Glomerular endothelial cell (primary cell): ENCODE results near the gene PGM5. TPM values are rescaled to one million over a fixed set of nuclear protein-coding genes. Genes with fewer than 3 reads are reported as not detected.

Experiments
- DNase-seq: peaks from one replicate; pipeline ENCODE4 v3.0.0-alpha.2; 2011; ENCODE audit warnings: low read depth, low spot score; ENCODE audit errors: extremely low read depth
- total RNA-seq: library from RNA; depleted of rRNA; stranded (reverse); fragments of >200 nt; gene quantifications from 2 replicates; pipeline ENCODE4 v1.2.3, GENCODE V29; 2015

Gene PGM5
- total RNA-seq, 1 donor from 2014 or later = 1.4 TPM

DNA sequence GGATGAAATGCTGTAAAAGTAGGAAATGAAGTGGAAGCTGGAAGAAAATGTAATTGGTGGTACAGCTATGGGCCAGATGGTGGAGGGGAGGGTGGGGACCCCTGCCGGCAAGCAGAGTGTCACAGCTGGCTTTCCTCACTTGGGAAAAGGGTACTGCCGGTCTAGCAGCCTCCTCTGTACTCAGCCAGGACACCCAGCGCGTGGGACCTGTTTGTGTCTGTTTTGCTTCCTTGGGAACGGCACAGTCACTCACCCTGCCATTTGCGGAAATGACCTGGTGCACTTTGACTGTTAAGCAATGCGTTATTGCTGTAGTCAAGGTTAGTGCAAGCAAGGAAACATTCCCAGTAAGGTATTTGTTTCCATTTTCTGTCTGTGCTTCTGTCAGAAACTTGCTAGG lies 174.2 kb downstream of the PGM5 start:
- DNase-seq = no peak

DNA sequence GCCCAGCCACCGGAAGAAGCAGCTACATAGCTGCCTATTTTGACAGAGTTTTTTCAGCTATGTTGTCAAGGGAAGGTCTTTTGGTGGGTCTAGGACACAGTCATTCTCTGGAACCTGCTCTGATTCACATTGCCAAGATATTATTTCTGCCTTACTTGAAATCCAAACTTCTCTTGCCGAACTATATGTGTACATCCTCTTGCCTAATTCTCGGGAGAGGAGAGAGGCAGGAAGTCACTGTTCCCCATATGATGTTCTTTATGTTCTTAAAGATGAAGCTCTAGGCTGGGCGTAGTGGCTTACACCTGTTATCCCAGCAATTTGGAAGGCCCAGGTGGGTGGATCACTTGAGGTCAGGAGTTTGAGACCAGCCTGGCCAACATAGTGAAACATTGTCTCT lies 175.7 kb downstream of the PGM5 start:
- DNase-seq = no peak

DNA sequence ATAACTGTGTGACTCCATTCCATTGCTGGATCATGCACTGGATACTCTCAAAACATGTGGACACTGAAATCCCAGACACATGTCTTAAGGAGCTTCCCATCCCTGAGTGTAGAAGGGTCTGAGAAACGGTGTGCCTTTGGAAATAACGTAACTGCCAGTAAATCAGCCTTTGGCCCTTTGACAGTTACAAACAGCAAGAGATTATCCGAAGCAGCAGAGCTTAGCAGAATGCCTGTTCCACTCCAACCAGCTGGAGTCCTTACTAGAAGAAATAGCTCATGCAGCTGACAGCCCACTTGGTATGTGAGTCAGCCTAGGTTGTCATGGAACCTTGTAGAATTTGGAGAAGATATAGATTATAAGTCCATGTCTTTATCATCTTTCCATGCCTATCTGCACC lies 177.3 kb downstream of the PGM5 start:
- no peak for DNase-seq

DNA sequence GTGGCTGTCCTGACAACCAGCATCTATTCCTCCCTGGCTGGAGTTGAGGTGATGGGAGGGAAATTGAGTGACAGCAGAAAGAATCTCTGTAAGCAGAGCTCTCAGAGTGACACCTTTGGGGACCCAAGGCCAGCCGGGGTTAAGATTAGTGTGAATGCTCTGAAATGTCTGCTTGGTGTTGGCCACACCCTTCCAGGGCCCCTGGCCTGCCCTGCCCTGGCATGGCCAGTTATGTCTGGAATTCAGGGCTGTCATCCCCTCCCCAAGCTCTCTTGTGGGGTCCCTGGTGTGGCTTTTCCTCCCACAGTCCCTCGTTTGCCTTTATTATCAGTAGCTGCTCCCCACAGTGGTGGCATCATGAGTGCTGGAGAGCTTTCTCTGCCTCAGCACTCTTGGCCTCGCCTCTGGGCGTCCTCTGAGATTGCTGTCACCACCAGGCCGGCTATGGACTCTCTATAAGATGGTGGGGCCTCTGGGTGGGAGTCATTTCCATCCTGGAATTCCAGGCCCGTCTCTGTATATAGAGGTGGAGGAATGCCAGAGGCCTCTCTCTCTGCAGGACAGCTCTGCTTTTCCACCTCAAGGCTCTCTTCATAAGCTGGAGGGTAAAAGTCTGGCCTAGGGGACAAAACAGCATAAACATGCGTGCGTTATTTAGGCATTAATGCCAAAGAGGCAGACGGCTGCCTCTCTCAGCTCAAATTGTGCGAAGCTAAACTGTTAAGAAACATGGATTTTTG lies 180.6 kb downstream of the PGM5 start:
- DNase-seq = no peak

DNA sequence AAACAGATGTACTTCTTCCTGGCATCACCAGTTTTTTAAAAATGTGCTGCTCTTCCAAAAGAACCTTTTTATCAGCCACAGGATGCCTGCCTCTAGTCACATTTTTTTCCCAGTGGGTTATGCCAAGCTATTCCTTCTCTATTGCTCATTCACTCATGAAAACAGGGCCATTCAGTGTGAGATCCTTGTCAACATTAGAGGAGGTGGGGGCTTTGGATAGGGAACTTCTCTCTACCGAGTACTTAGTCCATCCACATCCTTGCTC lies 181.1 kb downstream of the PGM5 start:
- no peak for DNase-seq

DNA sequence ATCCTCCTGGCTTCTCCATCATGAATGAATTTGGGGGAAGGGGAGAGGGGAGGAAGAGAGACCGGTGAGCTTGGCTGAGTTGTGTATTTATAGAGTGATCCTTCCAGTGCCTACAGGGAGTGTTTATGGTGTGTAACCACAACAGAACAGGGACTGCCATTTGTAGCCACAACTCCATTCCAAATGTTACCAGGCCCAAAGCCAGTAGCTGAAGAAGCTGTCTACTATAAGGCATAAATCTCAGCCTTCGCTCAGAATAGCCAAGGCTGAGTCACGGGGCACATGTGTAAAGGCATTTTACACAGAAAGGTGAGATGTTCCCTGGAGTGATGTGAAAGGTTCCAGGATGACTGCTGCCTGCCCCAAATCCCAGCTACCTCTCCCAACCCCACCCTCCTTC lies 181.8 kb downstream of the PGM5 start:
- DNase-seq = no peak

DNA sequence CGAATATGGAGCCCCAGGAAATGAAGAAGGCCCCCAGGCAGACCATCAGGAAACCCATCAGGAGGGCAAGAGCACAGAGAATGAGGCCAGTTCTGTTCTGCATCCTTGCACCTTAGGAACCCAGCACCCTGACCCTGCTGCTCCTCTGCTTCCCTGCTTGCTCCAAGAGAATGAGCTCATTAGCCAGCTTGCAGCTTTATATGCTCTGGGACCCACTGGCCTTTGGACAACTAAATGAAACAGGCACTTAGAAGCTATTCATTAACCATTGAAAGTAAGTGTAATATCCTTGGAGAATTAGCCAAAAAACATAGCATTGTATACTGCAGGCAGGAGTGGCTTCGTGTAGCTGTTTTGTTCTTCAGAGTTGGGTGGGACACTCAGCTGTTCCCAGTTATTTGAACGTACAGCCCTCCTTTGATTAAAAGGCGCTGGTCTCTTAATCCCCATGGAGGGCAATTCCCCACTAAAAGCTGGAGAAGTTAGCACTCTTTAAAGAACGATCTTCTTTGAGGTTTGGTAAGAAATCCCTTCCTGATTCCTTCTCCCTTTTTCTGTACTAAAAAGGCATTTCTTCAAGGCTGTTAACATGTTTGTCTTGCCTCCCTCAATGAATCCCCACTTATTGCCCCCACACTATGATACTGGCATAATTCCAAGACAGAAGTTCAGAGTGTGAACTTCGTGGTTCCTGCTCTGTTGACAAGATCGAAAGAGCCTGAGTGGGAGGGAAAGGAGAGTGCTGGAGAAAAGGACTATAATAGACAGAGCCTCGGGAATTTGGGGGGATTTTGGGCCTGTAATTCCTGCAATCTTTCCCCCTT lies 184.5 kb downstream of the PGM5 start, which contains the start of gene TMEM252:
TSS of gene TMEM252 (minus strand) at position 172 of the 824 bp plus-strand sequence. CDS start at position 103, 69 bp downstream.
- no peak for DNase-seq

DNA sequence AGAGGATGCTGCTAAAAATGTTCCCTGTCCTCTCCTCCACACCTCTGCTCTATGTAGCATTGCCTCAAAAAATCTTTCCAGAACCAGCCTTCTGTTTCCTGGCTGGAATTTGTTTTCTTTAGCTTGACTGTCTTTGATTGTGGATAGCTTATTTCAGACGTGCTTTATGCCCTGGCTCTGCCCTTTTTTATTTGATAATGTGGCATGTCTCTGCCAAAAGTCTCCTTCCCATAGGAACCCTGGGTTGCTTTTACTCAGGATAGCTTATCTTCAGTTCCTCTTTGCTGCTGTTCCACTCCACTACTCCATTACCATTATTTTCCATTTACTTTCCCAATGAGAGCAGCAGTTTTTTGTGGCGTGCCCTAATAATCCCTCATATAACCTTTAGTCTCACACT lies 185.2 kb downstream of the PGM5 start:
- DNase-seq = no peak

DNA sequence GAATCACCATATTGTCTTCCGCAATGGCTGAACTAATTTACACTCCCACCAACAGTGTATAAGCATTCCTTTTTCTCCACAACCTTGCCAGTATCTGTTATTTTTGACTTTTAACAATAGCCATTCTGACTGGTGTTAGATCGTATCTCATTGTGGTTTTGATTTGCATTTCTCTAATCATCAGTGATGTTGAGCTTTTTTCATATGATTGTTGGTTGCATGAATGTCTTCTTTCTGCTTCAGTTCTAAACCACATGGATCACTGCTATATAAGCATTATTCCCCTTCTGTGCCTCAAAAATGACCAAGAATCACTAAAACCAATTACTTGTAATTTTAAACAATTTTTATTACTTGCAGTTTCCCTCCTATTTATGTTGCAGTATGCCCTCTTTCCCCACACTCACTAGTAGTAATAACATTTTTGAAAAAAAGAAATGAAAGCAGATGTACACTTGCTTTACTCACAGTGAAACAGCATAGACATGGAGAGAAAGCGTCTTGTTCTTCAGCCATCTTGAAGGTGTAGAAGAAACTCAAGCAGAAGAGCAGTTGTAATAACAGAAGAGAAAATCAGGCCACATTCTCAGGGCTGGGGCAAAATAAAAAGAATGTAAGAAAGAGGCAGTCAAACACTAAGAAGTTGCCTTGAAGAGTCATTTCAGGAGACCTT lies 188.8 kb downstream of the PGM5 start:
- no peak for DNase-seq

DNA sequence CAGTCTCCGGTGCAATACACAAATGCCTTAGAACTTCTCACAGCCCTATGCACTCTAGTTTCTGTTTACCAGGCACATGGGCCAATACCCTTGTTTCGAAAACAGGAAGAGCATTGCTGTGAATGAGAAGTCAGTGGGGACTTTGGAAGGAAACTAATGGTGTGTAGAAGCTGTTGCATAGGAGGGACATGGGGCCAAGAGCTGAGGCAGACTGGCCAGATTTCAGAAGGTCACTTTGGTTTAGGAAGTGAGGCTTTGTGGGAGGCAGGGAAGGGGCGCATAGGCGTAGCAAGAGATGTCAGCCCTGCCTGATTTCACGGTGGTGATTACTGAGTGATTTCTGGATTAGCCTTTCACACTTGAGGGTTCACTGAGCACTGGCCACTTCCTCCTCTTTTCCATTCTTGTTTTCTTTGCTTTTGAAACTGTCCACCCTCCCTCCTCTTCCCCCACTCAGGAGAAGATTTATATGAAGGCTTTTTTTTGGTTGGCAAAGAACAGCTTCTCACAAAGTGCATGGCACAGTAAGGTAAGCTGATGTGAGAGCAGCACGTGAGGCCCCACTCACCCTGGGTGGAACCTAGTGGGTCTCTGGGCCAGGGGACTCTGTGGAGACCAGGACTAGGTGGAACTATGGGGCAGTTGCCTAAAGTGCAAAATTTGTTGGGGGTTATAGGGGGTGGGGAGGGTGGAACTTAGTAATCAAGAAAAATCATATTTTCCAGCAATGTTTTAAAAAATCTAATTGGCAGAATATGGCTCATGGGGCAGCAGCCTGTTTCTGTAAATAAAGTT lies 190.4 kb downstream of the PGM5 start:
- no peak for DNase-seq

DNA sequence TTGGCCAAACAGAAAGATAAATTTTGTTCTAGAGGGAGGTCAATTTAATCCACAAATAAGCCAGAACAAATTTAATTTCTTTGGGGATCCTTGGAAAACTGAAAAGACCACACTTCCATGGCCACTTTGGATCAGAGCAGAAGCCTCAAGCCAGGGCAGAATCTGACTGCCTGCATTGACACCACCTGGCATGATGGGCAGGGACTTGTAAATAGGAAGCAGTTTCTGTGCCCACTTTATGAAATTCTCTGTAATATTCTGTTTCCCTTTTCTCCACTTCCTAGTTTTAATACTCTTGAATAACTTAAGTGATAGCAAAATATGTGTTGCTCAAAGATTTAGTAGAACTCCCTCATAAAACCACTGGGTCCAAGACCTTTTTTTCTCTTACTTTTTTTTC lies 191.0 kb downstream of the PGM5 start:
- DNase-seq = no peak

DNA sequence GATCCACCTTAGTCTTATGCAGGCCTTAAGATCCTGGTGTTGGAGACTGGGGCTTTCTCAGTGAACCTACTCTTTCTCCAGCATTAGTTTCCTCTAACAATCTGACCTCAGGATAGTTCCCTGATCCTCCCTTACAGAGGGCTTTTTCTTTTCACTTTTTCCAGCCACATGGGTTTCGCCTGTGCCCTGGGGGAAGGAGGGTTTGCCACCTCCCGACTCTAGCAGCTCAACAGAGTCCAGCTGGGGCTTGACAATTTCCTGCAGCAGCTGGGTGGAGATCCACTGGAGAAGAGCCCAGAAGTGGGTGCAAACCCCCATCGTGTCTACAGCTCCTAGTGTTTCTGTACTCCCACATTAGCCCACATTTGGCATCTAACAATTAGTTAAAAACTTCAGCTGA lies 191.8 kb downstream of the PGM5 start:
- no peak for DNase-seq

DNA sequence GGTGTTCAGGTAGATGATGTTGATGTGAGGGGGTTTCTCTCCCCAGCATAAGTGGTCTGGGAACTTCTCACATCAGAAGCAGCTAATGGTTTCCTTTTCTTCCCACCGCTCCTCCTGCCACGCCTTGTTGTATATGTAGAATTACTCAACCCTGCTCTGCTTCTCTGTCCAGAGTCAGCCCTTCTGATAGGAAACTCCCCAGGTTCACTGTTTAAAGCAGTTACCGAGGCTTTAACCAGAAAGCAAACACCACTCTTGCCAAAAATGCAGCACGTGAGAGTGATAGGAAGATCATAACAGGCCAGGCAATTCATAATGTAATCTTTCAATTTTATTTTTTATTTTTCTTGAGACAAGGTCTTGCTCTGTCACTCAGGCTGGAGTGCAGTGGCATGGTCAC lies 194.8 kb downstream of the PGM5 start:
- no peak for DNase-seq

DNA sequence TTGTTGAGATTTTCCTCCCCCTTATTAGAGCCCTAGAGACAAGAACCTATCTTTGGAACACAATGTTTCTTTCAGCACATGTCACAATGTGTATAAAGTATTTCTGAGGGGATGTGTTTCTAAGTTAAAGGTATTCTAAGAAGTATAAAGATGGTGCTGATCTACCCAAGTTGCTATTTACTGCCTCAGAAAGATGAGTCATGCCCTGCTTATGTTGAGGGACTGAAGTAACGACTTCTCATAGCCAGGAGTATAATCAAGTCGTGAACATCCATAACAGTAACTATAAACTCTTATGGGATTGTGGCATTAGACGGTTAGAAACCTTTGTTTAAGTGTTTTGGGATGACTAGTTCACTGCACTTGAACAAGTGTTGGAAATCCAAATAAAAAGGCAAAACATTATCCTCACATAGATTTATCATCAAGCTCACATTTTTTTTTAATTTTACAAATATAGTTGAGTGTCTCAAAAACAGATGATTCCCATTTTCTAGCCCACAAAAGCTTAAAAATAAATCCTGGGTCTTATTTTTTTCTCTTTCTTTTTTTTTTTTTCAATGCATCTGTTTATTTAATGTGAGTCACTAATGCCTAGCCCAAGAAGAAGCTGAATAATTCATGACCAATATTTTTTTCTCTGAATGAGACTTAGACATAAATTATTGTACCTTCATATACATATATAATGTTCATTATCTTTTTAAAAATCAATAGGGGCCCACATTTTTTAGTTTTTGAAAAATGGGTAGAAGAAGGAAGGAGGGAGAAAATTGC lies 196.5 kb downstream of the PGM5 start:
- DNase-seq = no peak

DNA sequence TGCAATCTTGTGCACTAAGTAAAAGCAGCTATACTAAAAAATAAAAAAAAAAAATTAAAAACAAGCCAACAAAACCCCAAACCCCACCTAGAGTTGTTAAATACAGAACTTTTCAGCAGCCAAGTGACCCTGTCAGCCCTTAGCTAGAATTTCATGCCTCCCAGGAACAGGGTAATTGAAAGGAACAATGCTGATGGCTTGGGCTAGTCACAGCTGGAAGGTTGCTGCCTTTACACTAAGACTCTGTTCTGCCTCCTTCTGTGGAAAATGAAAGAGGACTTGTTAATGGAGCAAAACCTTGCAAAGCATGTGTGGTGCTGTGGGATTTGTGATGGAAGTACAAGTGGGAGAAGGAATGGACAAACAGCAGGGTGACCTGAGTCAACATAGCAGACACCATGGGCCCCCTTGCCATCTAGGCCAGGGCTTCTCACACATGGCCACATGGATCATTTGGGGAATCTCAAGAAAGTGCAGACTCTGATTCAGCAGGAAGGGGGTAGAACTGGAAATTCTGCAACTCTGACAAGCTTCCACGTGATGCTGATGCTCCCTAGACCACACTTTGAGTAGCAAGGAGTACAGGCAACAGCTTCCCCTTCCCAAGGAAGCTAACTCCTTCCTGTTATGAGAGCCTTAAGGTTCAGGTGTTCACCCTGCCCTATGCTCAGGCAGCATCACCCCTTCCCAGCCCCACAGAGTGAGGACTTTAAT lies 199.2 kb downstream of the PGM5 start:
- no peak for DNase-seq

DNA sequence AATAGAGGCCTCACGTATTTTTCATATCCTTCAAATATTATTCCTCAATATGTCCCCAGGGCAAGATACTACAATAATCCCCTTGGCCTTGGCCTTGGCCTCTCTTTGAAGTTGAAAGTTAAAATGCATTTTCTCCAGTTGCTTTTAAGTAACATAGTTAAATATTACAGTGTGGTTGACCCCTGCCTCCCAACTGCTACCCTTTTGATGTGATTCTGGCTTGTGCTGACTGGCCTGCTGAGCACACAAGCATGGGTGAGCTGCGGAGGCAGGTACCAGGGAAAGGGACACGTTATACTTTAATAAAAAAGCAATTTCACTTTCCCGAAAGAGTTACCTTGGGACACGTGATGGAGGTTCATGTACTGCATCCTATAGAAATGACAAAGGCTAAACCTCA lies 202.1 kb downstream of the PGM5 start:
- DNase-seq = no peak

DNA sequence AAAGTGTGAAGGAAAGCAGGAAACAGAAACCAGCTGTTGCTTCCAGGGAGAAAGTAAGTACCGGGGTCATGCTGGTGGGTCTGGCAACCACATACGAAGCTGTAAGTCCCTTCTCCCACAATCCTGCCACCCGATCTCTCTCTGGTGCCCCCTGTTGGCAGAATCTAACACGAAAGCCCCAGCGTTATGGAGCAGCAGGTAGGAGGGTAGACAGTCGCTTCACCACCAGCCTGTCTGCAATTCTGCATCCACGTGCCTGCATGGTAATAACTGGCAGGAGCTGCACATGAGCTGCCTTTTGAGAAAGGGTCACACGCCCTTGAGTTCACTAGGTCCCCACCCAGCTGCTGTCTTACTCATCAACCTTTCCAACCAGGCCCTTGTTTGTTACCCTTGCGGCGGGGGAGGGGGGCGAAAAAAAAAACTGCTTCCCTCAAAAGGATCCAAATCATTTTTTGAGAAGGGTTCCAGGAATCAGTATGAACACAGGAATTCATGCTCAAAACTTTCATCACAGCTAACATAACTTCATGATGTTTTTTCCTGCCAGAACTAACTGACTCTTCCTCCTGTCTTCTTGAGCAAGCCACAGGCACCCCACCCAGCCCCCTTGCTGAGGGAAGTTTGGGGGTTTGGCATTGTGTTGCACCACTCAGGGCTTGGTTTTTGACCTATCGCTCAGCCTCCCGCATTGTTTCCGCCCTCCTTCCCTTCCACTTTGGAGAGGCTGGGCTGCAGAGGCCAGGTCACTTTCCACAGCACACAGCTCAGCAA lies 203.8 kb downstream of the PGM5 start:
- no peak for DNase-seq

DNA sequence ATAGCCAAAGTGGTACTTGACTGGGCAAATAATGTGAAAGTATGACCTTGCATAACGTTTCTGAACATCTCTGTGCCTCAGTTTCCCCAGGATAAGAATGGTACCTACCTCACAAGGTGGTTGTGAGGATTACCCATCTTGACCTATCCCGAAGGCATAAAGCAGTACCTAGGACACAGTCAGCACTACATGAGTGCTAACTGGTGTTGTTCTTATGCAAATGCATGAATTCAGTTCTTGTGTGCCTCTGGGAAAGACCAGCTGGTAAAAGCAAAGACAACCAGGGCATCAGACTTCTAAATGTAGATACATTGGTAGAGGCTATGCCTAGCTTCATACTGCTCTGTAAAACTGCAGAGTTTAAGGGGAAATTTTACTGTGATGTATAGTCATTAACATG lies 206.1 kb downstream of the PGM5 start:
- DNase-seq = no peak

DNA sequence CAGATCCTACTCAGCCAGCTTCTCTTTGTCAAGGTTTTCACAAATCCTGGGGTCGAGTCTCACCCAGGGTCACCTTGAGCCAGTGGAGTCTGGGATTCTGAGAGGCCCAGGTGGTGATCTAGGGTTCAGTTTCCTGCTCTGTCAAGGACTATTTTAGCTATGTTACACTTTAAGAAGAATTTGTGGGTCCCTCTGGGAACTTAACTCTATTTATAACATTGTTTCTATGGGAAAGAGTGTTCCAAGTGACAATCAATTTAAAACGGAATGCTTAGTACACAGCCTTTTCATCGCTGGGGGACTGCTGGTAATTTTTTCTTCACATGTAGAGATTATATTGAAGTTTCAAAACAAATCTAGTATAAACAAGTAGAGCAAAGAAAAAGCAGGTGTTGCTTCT lies 211.2 kb downstream of the PGM5 start:
- no peak for DNase-seq
